Measurements from ENCODE around the gene LRP1B. TPM values are rescaled to one million over a fixed set of nuclear protein-coding genes. Genes with fewer than 3 reads are reported as not detected.

Gene LRP1B
- total RNA-seq, 1 donor from 2014 or later = not detected

DNA sequence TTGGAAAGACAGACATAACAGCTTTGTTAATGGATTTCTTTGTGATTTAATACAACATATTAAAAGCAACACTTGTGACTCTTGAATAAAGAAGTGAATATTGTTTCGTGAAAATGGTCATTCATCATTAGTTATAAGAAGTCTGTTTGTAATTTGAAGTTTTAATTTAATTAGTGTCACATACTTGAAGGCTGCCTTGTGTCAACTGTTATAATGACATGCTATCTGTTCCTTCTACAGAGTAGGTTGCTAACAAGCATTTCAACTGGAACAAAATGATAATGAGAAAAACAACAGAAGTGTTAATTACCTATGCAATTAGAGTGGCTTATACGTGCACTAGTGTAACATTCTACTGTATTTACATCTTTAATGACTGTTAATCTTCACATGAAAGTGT, 624.7 kb downstream of the LRP1B start:
- H3K4me3 Mint-ChIP-seq = no peak overlapping the region
- CTCF ChIA-PET = no interaction called here

DNA sequence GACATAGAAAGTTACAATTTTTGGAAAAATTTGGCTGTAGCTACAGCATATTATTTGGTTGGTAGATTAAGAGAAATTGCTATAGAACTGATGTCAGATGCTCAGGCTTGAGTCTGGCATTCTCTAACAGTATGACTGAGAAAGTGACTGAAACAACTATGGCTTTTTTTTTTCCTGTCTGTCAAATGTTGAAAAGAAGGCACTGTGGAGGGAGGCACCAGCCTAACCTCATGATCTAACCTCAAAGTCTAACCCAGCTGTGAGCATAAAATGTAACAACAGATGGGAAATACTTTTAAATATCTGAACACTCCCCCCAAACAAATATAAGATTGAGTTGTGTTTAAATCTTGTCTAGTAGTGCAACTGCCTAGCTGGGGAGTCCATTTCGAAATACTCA, 629.1 kb downstream of the LRP1B start:
- no peaks in the 10 kb centered on the region for H3K36me3 Mint-ChIP-seq (ENCODE audit: low read depth)
- no peaks in the 10 kb centered on the region for H3K9me3 Mint-ChIP-seq
- CTCF ChIA-PET = no interaction called here
- ATAC-seq (ENCODE audit: low read depth) = no peak
- DNase-seq = no peak
- no peak overlapping the region for H3K27ac Mint-ChIP-seq
- intact Hi-C loops (cut with micrococcal nuclease) = no loop called here
- POLR2A ChIA-PET = no interaction called here
- H3K27me3 Mint-ChIP-seq = no peaks in the 10 kb centered on the region
- no peak overlapping the region for H3K4me3 Mint-ChIP-seq
- peaks cover 5% of the 10 kb centered on the region for H3K4me1 Mint-ChIP-seq
- TF ChIP-seq, protein P1, sequence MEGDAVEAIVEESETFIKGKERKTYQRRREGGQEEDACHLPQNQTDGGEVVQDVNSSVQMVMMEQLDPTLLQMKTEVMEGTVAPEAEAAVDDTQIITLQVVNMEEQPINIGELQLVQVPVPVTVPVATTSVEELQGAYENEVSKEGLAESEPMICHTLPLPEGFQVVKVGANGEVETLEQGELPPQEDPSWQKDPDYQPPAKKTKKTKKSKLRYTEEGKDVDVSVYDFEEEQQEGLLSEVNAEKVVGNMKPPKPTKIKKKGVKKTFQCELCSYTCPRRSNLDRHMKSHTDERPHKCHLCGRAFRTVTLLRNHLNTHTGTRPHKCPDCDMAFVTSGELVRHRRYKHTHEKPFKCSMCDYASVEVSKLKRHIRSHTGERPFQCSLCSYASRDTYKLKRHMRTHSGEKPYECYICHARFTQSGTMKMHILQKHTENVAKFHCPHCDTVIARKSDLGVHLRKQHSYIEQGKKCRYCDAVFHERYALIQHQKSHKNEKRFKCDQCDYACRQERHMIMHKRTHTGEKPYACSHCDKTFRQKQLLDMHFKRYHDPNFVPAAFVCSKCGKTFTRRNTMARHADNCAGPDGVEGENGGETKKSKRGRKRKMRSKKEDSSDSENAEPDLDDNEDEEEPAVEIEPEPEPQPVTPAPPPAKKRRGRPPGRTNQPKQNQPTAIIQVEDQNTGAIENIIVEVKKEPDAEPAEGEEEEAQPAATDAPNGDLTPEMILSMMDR (IDR thresholded peaks at IDR 0.05) = no peak

More for the DNA sequence above, 624.7 kb downstream of the LRP1B start:
- Mint-ChIP-seq H3K36me3 (ENCODE audit: low read depth) (no peaks in the 10 kb centered on the region), H3K27ac (no peak overlapping the region), H3K4me1 (no peaks in the 10 kb centered on the region), H3K9me3 (no peaks in the 10 kb centered on the region), H3K27me3 (no peaks in the 10 kb centered on the region)
- DNase-seq (no peak), ATAC-seq (ENCODE audit: low read depth) (no peak)
- TF ChIP-seq, protein P1 (IDR thresholded peaks at IDR 0.05) = no peak
- POLR2A ChIA-PET = no interaction called here
- intact Hi-C loops (cut with micrococcal nuclease) = no loop called here

DNA sequence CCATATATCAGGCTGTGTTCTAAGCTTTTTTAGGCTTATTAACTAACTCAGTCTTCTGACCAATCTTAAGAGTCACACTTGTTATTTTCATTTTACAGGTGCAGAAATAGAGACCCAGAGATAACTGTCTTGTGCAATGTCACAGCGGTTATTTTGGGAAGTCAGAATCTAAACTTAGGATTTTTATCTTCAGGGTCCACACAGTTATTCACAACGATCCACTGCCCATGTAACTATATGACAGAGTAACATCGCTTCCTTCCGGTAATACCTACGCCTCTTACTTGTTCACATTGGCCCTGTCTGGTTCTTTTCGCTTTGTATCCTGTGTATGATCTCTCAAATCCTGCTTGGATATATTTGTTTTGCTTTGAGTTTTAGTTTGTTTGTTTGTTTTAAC, 631.7 kb downstream of the LRP1B start:
- DNase-seq = no peak
- Mint-ChIP-seq H3K4me1 (peaks cover 5% of the 10 kb centered on the region), H3K36me3 (ENCODE audit: low read depth) (no peaks in the 10 kb centered on the region), H3K9me3 (no peaks in the 10 kb centered on the region), H3K27ac (no peak overlapping the region), H3K4me3 (no peak overlapping the region), H3K27me3 (no peaks in the 10 kb centered on the region)
- CTCF ChIA-PET = no interaction called here
- TF ChIP-seq, protein P1 (IDR thresholded peaks at IDR 0.05) = no peak
- intact Hi-C loops (cut with micrococcal nuclease) = no loop called here
- no peak for ATAC-seq (ENCODE audit: low read depth)
- POLR2A ChIA-PET = no interaction called here

DNA sequence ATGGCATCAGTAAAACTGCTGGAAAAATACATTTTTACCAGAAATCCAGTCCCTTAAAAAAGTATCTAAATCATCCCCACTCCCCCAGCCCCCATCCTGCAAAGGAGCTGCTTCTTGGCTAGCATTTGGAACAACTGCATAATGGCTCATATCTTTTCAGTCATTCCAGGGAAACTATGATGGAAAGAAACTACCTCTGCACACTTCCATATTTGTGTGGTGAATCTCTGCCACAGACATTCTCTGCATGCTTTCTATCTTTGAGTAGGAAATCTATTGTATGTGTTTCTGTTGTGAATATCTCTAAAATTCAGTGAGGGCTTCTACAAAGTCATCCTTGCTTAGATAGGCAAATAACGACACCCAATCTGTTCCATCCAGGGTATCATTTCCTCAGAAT, 632.3 kb downstream of the LRP1B start:
- Mint-ChIP-seq H3K27me3 (no peaks in the 10 kb centered on the region), H3K9me3 (no peaks in the 10 kb centered on the region), H3K27ac (no peak overlapping the region), H3K36me3 (ENCODE audit: low read depth) (no peaks in the 10 kb centered on the region), H3K4me1 (peaks cover 5% of the 10 kb centered on the region), H3K4me3 (no peak overlapping the region)
- TF ChIP-seq, protein P1 (IDR thresholded peaks at IDR 0.05) = no peak
- POLR2A ChIA-PET = no interaction called here
- intact Hi-C loops (cut with micrococcal nuclease) = no loop called here
- CTCF ChIA-PET = no interaction called here
- DNase-seq (no peak), ATAC-seq (ENCODE audit: low read depth) (no peak)

DNA sequence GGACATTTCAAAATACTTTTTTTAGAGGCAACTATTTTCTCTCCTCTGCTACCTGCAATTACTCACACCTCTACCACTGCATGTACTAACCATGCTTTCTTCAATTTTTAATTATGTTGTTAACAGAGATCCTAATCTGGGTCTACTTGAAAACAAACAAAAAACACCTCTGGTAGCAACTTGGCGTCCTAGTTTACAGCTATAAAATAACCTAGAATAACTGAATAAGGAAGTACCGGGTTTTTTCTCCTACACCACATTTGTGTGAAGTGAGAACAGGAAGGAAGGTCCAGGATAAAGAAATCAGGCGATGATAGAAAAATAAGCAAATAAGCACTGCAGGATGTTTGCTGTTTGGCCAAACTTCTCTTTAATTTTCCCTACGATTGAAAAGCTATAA, 633.5 kb downstream of the LRP1B start:
- TF ChIP-seq, protein P1 (IDR thresholded peaks at IDR 0.05) = no peak
- no peaks in the 10 kb centered on the region for H3K27me3 Mint-ChIP-seq
- H3K36me3 Mint-ChIP-seq (ENCODE audit: low read depth) = no peaks in the 10 kb centered on the region
- DNase-seq (no peak), ATAC-seq (ENCODE audit: low read depth) (no peak)
- no peak overlapping the region for H3K4me3 Mint-ChIP-seq
- ChIA-PET CTCF (no interaction called here), POLR2A (no interaction called here)
- no peak overlapping the region for H3K27ac Mint-ChIP-seq
- no peaks in the 10 kb centered on the region for H3K9me3 Mint-ChIP-seq
- peaks cover 5% of the 10 kb centered on the region for H3K4me1 Mint-ChIP-seq
- intact Hi-C loops (cut with micrococcal nuclease) = no loop called here

All from activated B cell treated with CpG ODN at 0.5 μM for 24 hours (primary cell).